ENCODE results near the gene MAST3. TPM values are rescaled to one million over a fixed set of nuclear protein-coding genes. Genes with fewer than 3 reads are reported as not detected.

Gene MAST3
- total RNA-seq, 2 experiments from 2014 or later: 14.8 to 31.4 TPM

GRCh38 chr19:18176367-18177310, 79.1 kb downstream of the MAST3 start:
- H2AFZ ChIP-seq (ENCODE audit: low read length): no peak overlapping the region
- CTCF ChIA-PET (ENCODE audit: unreplicated experiment): no interaction called here
- peaks cover 6% of the 10 kb centered on the region; the same call in 1 of the 2 replicates for H4K20me1 ChIP-seq (ENCODE audit: insufficient read depth, low read length)
- POLR2A ChIA-PET: no interaction called here
- no peak overlapping the region for H3K27ac ChIP-seq (ENCODE audit: low read depth, low read length, poor library complexity, severe bottlenecking)
- H3K9me3 ChIP-seq (ENCODE audit: low read length): no peaks in the 10 kb centered on the region
- H3K4me2 ChIP-seq (ENCODE audit: low read length): peak overlapping the region; percentile 18; the same call in 1 of the 2 replicates
- no TSS peak for BruUV-seq (replicated peaks)
- no peak for TF ChIP-seq CTCF (conservative IDR thresholded peaks at IDR 0.05; ENCODE audit: low read length)
- TF ChIP-seq EZH2phosphoT487 (IDR thresholded peaks at IDR 0.05; ENCODE audit: borderline replicate concordance, low read depth, low read length): no peak
- H3K4me3 ChIP-seq (ENCODE audit: low read depth, low read length, poor library complexity, severe bottlenecking): no peak overlapping the region
- intact Hi-C loops (cut with micrococcal nuclease; ENCODE audit: unreplicated experiment): no loop called here
- no peak for DNase-seq (ENCODE audit: low spot score)
- H3K36me3 ChIP-seq (ENCODE audit: insufficient read depth, low read length): peaks cover 42% of the 10 kb centered on the region
- no peaks in the 10 kb centered on the region for H3K9me2 ChIP-seq (ENCODE audit: insufficient read depth, low read length)
- peaks cover 24% of the 10 kb centered on the region for H3K79me2 ChIP-seq (ENCODE audit: insufficient read depth, low read depth, low read length)
- peaks cover 48% of the 10 kb centered on the region for H3K4me1 ChIP-seq (ENCODE audit: insufficient read depth, low read length, poor library complexity, severe bottlenecking)

GRCh38 chr19:18179957-18180356, 82.4 kb downstream of the MAST3 start:
- no peaks in the 10 kb centered on the region for H3K9me2 ChIP-seq (ENCODE audit: insufficient read depth, low read length)
- BruUV-seq (replicated peaks): no TSS peak
- CTCF ChIA-PET (ENCODE audit: unreplicated experiment): no interaction called here
- H3K4me2 ChIP-seq (ENCODE audit: low read length): no peak overlapping the region
- intact Hi-C loops (cut with micrococcal nuclease; ENCODE audit: unreplicated experiment): no loop called here
- H2AFZ ChIP-seq (ENCODE audit: low read length): no peak overlapping the region
- POLR2A ChIA-PET: no interaction called here
- no peak overlapping the region for H3K4me3 ChIP-seq (ENCODE audit: low read depth, low read length, poor library complexity, severe bottlenecking)
- no peaks in the 10 kb centered on the region for H3K9me3 ChIP-seq (ENCODE audit: low read length)
- TF ChIP-seq CTCF (conservative IDR thresholded peaks at IDR 0.05; ENCODE audit: low read length): no peak
- TF ChIP-seq EZH2phosphoT487 (IDR thresholded peaks at IDR 0.05; ENCODE audit: borderline replicate concordance, low read depth, low read length): no peak
- peaks cover 46% of the 10 kb centered on the region for H3K36me3 ChIP-seq (ENCODE audit: insufficient read depth, low read length)
- H4K20me1 ChIP-seq (ENCODE audit: insufficient read depth, low read length): peaks cover 6% of the 10 kb centered on the region; the same call in 1 of the 2 replicates
- DNase-seq (ENCODE audit: low spot score): no peak
- peaks cover 27% of the 10 kb centered on the region for H3K4me1 ChIP-seq (ENCODE audit: insufficient read depth, low read length, poor library complexity, severe bottlenecking)
- peaks cover 13% of the 10 kb centered on the region for H3K79me2 ChIP-seq (ENCODE audit: insufficient read depth, low read depth, low read length)
- H3K27ac ChIP-seq (ENCODE audit: low read depth, low read length, poor library complexity, severe bottlenecking): no peak overlapping the region

- no peaks in the 10 kb centered on the region for H4K20me1 ChIP-seq (ENCODE audit: insufficient read depth, low read length)
- H3K4me2 ChIP-seq (ENCODE audit: low read length): no peak overlapping the region
- no peaks in the 10 kb centered on the region for H3K9me3 ChIP-seq (ENCODE audit: low read length)
- peaks cover 25% of the 10 kb centered on the region for H3K4me1 ChIP-seq (ENCODE audit: insufficient read depth, low read length, poor library complexity, severe bottlenecking)
- no peak overlapping the region for H2AFZ ChIP-seq (ENCODE audit: low read length)
- H3K79me2 ChIP-seq (ENCODE audit: insufficient read depth, low read depth, low read length): no peaks in the 10 kb centered on the region
- TSS peak; percentile 54 for BruUV-seq (replicated peaks)
- ChIA-PET CTCF (ENCODE audit: unreplicated experiment) (interaction anchor here (1.0 kb wide), 1 partner anchor 13 kb away, joined by 3 read pairs; no protein-coding TSS in a partner anchor), POLR2A (interaction anchor here (0.6 kb wide), 1 partner anchor 138 kb away, joined by 3 read pairs; no protein-coding TSS in a partner anchor)
- intact Hi-C loops (cut with micrococcal nuclease; ENCODE audit: unreplicated experiment): no loop called here
- H3K9me2 ChIP-seq (ENCODE audit: insufficient read depth, low read length): no peaks in the 10 kb centered on the region
- H3K4me3 ChIP-seq (ENCODE audit: low read depth, low read length, poor library complexity, severe bottlenecking): no peak overlapping the region
- H3K27ac ChIP-seq (ENCODE audit: low read depth, low read length, poor library complexity, severe bottlenecking): no peak overlapping the region
- no peak for TF ChIP-seq EZH2phosphoT487 (IDR thresholded peaks at IDR 0.05; ENCODE audit: borderline replicate concordance, low read depth, low read length)
- no peak for TF ChIP-seq CTCF (conservative IDR thresholded peaks at IDR 0.05; ENCODE audit: low read length)
- H3K36me3 ChIP-seq (ENCODE audit: insufficient read depth, low read length): peaks cover 14% of the 10 kb centered on the region
- no peak for DNase-seq (ENCODE audit: low spot score)
Observed at GRCh38 chr19:18183529-18183928, 86.0 kb downstream of the MAST3 start.
